ENCODE measurements around the gene BRS3. TPM values are rescaled to one million over a fixed set of nuclear protein-coding genes. Genes with fewer than 3 reads are reported as not detected.
"Not testable (repeated sequence)": the region's sequence is repeated elsewhere in the genome, so short reads cannot be mapped to it uniquely, and the experiment has no call there.

BRS3 gene
- total RNA-seq = not detected in 2 replicates

DNA sequence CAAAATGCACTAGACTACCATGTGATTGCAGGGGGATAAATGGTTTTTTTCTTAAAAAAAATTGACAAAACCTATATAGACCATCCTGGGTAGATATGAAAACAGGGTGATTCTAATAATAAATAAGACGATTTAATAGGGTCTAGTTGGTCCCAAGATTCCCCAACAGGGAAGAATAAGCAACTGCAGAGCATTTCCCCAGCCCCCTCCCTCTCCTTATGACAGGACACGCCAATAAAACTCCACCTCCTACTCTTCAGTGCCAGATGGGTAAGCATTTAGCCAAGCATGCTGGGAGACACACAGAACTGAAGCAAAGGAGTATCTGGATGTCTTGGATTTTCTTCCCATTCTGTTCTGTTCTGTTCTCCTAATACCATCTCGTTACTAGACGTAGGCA lies at the start of gene BRS3:
Gene BRS3 (plus strand): TSS at position 301 of the 400 bp plus-strand sequence. CDS start 168 bp downstream, outside the sequence.
- no peak for DNase-seq (ENCODE audit: low spot score)
- Mint-ChIP-seq H3K27ac (no peak within 1 kb of the TSS), H3K4me1 (ENCODE audit: low read depth) (no peaks in the 10 kb centered on the region), H3K4me3 (ENCODE audit: low read depth) (no peak within 1 kb of the TSS), H3K36me3 (ENCODE audit: low read depth) (no peaks in the 10 kb centered on the region), H3K27me3 (ENCODE audit: low read depth) (peaks cover 53% of the 10 kb centered on the region), H3K9me3 (no peaks in the 10 kb centered on the region)
- intact Hi-C loops (cut with micrococcal nuclease) = no loop called here

DNA sequence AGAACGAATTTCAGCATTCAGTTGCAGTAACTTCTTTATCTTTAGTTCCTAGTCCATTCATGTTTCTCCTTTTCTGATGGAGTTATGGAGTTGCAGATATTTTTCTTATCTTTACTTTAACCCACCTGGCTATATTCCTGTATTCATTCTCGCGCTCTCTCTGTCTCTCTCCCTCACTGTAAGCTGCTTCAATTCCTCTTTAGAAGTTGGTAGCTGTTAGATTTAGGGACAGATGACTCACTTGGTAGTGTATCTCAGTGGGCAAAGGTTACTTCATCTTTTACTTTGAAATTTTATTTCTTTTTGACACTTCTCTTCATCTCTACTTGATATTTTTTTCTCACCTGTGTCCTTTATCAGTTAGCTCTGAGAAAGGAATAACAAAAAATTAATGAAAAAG lies 49.6 kb upstream of the BRS3 start:
- Mint-ChIP-seq H3K9me3 (no peaks in the 10 kb centered on the region), H3K27me3 (ENCODE audit: low read depth) (no peaks in the 10 kb centered on the region), H3K36me3 (ENCODE audit: low read depth) (no peaks in the 10 kb centered on the region), H3K27ac (no peak overlapping the region), H3K4me1 (ENCODE audit: low read depth) (peaks cover 9% of the 10 kb centered on the region), H3K4me3 (ENCODE audit: low read depth) (no peak overlapping the region)
- DNase-seq (ENCODE audit: low spot score) = no peak
- intact Hi-C loops (cut with micrococcal nuclease) = no loop called here

DNA sequence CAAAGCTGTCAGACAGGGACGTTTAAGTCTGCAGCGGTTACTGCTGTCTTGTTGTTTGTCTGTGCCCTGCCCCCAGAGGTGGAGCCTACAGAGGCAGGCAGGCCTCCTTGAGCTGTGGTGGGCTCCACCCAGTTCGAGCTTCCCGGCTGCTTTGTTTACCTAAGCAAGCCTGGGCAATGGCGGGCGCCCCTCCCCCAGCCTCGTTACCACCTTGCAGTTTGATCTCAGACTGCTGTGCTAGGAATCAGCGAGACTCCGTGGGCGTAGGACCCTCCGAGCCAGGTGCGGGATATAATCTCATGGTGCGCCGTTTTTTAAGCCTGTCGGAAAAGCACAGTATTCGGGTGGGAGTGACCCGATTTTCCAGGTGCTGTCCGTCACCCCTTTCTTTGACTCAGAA lies 42.1 kb upstream of the BRS3 start:
- H3K9me3 Mint-ChIP-seq; H3K27me3 Mint-ChIP-seq (ENCODE audit: low read depth); DNase-seq (ENCODE audit: low spot score); intact Hi-C loops (cut with micrococcal nuclease); H3K27ac Mint-ChIP-seq; H3K4me3 Mint-ChIP-seq (ENCODE audit: low read depth); H3K4me1 Mint-ChIP-seq (ENCODE audit: low read depth); H3K36me3 Mint-ChIP-seq (ENCODE audit: low read depth): not testable (repeated sequence)

DNA sequence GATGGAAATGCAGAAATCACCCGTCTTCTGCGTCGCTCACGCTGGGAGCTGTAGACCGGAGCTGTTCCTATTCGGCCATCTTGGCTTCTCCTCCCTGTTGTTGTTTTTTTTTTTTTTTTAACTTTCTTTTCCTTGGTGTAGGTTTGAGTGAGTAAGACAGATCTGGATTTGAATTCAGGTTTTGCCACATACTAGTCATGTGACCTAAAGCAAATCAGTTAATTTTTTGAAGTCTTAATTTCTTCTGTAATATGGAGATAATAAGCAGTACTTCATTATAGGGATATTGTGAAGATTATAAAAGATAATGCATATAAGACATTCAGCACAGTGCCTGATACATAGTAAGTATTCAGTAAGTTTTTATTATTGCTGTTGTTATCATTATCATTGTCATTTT lies 41.5 kb upstream of the BRS3 start:
- no peak overlapping the region for H3K27ac Mint-ChIP-seq
- intact Hi-C loops (cut with micrococcal nuclease) = no loop called here
- H3K36me3 Mint-ChIP-seq (ENCODE audit: low read depth) = no peaks in the 10 kb centered on the region
- H3K4me1 Mint-ChIP-seq (ENCODE audit: low read depth) = no peaks in the 10 kb centered on the region
- DNase-seq (ENCODE audit: low spot score) = no peak
- no peaks in the 10 kb centered on the region for H3K9me3 Mint-ChIP-seq
- H3K4me3 Mint-ChIP-seq (ENCODE audit: low read depth) = no peak overlapping the region
- H3K27me3 Mint-ChIP-seq (ENCODE audit: low read depth) = no peaks in the 10 kb centered on the region

DNA sequence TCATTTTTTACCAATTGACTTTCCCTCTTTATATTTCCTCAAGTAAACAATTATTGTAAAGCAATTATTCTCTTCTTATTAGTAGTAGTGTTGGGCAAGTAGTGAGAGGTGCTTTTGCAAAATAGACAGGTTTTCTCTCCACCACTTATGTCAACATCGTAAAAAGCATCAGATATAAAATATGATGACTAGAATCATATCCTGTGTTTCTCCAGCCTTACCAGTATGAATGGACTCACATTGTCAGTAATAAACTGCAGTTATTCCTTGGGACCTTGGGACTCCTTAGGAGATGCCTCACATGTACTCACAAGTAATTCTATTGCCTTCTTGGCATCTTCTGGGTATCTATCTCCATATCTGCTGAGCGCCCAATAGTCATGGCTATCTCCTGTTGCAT lies 40.4 kb upstream of the BRS3 start:
- Mint-ChIP-seq H3K27ac (no peak overlapping the region), H3K27me3 (ENCODE audit: low read depth) (no peaks in the 10 kb centered on the region), H3K4me3 (ENCODE audit: low read depth) (no peak overlapping the region), H3K36me3 (ENCODE audit: low read depth) (no peaks in the 10 kb centered on the region), H3K9me3 (no peaks in the 10 kb centered on the region), H3K4me1 (ENCODE audit: low read depth) (no peaks in the 10 kb centered on the region)
- intact Hi-C loops (cut with micrococcal nuclease) = no loop called here
- no peak for DNase-seq (ENCODE audit: low spot score)

DNA sequence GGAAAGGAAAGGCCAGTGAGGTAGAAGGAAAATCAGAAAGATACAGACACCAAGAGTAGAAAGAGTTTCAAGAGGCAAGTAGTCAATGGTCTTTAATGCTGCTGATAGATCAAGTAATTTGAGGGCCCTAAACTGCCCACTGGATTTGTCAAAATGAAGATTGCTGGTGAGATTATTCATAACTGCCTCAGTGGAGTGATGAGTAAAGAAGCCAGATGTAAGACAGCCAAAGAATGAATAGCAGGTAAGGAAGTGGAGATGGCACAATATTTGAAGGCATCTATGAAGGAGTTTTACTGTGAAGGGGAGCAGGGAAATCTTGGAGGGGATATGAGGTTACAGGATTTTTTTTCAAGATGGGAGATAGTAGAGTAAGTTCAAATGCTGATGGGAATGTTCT lies 39.8 kb upstream of the BRS3 start:
- Mint-ChIP-seq H3K27ac (no peak overlapping the region), H3K36me3 (ENCODE audit: low read depth) (no peaks in the 10 kb centered on the region), H3K9me3 (no peaks in the 10 kb centered on the region), H3K4me1 (ENCODE audit: low read depth) (no peaks in the 10 kb centered on the region), H3K4me3 (ENCODE audit: low read depth) (no peak overlapping the region), H3K27me3 (ENCODE audit: low read depth) (no peaks in the 10 kb centered on the region)
- no peak for DNase-seq (ENCODE audit: low spot score)
- intact Hi-C loops (cut with micrococcal nuclease) = no loop called here

DNA sequence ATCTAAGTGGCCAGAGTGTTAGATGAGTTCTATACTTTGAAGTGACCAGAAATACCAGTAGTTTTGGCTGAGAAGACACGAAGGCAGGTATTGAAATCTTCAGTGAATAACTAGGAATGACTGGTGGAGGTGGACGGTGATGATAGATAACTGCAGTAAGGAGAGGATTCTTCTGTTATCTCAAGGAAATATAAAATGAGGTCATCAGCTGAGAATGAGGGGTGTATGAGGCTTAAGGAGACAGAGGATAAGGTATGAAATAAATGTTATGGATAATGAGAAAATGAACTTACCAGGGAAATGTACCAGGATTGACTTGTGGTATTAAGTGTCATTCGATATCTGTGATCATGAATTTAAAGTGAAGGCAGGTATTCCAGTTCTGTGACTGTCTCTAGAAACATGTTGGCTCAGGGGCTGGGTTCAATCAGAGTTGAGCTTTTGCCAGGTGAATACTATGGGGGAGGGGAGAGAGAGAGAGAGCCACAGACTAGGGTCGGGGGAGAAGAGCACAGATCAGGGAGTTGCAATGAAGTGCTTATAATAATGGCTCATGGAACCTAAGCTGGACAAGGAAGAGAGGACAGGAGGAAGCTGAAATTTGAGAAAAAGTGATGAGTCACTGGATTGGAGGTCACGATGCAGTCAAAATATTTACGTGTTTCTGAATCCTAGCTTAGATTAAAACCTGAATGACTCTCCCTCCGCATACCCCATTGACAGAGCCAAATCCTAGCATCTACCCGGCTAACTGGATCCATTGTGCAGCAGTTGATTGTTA lies 37.5 kb upstream of the BRS3 start:
- Mint-ChIP-seq H3K27ac (no peak overlapping the region), H3K4me3 (ENCODE audit: low read depth) (no peak overlapping the region), H3K27me3 (ENCODE audit: low read depth) (no peaks in the 10 kb centered on the region), H3K9me3 (no peaks in the 10 kb centered on the region), H3K4me1 (ENCODE audit: low read depth) (no peaks in the 10 kb centered on the region), H3K36me3 (ENCODE audit: low read depth) (no peaks in the 10 kb centered on the region)
- DNase-seq (ENCODE audit: low spot score) = no peak
- intact Hi-C loops (cut with micrococcal nuclease) = no loop called here

DNA sequence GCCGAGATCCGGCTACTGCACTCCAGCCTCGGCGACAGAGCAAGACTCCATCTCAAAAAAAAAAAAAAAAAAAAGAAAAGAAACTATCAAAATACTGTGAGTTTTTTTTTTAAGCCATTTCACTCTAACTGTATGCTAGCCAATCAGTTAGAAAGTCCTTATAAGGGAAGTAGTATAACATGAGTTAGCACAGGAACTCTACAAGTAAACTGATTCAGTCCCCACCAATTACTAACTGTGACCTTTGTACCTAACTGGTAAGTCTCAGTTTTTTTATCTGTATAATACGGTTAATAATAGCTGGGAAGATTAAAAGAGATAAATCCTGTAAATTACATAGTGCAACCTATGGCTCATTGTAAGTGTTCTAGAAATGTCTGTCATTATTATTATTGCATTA lies 35.1 kb upstream of the BRS3 start:
- H3K27me3 Mint-ChIP-seq (ENCODE audit: low read depth) = no peaks in the 10 kb centered on the region
- H3K9me3 Mint-ChIP-seq = no peaks in the 10 kb centered on the region
- intact Hi-C loops (cut with micrococcal nuclease) = no loop called here
- no peaks in the 10 kb centered on the region for H3K4me1 Mint-ChIP-seq (ENCODE audit: low read depth)
- no peak overlapping the region for H3K4me3 Mint-ChIP-seq (ENCODE audit: low read depth)
- DNase-seq (ENCODE audit: low spot score) = no peak
- H3K27ac Mint-ChIP-seq = no peak overlapping the region
- no peaks in the 10 kb centered on the region for H3K36me3 Mint-ChIP-seq (ENCODE audit: low read depth)

DNA sequence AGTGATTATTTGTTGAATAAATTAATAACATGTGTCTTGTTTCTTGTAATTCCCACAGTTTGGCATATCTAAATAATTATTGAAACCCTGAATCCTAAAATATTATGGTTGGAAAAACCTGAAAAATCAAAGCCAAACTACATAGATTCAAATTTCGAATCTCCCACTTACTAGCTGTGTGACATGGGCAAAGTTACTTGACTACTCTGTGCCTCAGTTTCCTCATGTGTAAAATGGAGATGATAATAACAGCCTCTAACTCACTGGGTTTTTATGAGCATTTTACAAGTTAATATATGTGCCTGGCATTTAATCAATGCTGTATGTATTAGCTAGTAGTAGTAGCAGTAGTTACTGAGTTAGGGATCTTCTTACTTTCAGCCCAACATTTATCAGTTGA lies 34.6 kb upstream of the BRS3 start:
- H3K36me3 Mint-ChIP-seq (ENCODE audit: low read depth) = no peaks in the 10 kb centered on the region
- H3K27me3 Mint-ChIP-seq (ENCODE audit: low read depth) = no peaks in the 10 kb centered on the region
- H3K9me3 Mint-ChIP-seq = no peaks in the 10 kb centered on the region
- H3K4me3 Mint-ChIP-seq (ENCODE audit: low read depth) = no peak overlapping the region
- no peak for DNase-seq (ENCODE audit: low spot score)
- H3K27ac Mint-ChIP-seq = no peak overlapping the region
- intact Hi-C loops (cut with micrococcal nuclease) = no loop called here
- H3K4me1 Mint-ChIP-seq (ENCODE audit: low read depth) = no peaks in the 10 kb centered on the region

DNA sequence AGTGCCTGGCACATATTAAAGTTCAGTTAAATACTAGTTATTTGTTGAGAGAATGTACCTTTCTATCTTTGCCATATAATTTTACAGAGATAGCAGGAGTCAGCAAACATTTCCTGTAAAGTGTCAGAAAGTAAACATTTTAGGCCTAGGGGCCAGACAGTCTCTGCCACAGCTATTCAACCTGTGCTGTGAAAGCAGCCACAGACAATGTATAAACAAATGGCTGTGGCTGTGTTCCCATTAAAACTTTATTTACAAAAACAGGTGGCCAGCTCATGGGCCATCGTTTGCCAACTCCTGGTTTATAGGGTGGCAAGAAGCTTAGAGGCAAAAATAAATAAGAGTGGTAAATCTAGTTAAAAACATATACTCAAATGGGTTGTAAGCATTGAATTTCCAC lies 34.0 kb upstream of the BRS3 start:
- intact Hi-C loops (cut with micrococcal nuclease) = no loop called here
- DNase-seq (ENCODE audit: low spot score) = no peak
- Mint-ChIP-seq H3K9me3 (no peaks in the 10 kb centered on the region), H3K4me3 (ENCODE audit: low read depth) (no peak overlapping the region), H3K36me3 (ENCODE audit: low read depth) (no peaks in the 10 kb centered on the region), H3K27me3 (ENCODE audit: low read depth) (no peaks in the 10 kb centered on the region), H3K4me1 (ENCODE audit: low read depth) (no peaks in the 10 kb centered on the region), H3K27ac (no peak overlapping the region)

DNA sequence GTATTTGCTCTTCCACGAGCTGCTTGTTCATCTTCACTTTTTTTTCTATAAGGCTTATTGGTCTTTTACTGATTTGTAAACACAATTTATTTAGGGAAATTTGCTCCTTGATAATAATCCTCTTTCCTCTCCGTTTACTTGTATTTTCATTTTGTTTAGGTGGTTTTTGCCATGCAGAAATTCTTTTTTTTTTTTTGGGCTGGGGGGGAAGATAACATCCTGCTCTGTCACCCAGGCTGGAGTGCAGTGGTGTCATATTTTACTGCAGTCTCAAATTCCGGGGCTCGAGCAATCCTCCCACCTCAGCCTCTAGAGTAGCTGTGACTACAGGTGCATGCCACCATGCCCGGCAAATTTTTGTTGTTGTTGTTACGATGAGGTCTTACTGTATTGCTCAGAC lies 31.6 kb upstream of the BRS3 start:
- Mint-ChIP-seq H3K9me3 (no peaks in the 10 kb centered on the region), H3K27me3 (ENCODE audit: low read depth) (no peaks in the 10 kb centered on the region), H3K36me3 (ENCODE audit: low read depth) (no peaks in the 10 kb centered on the region), H3K4me3 (ENCODE audit: low read depth) (no peak overlapping the region), H3K27ac (no peak overlapping the region), H3K4me1 (ENCODE audit: low read depth) (no peaks in the 10 kb centered on the region)
- no peak for DNase-seq (ENCODE audit: low spot score)
- intact Hi-C loops (cut with micrococcal nuclease) = no loop called here

DNA sequence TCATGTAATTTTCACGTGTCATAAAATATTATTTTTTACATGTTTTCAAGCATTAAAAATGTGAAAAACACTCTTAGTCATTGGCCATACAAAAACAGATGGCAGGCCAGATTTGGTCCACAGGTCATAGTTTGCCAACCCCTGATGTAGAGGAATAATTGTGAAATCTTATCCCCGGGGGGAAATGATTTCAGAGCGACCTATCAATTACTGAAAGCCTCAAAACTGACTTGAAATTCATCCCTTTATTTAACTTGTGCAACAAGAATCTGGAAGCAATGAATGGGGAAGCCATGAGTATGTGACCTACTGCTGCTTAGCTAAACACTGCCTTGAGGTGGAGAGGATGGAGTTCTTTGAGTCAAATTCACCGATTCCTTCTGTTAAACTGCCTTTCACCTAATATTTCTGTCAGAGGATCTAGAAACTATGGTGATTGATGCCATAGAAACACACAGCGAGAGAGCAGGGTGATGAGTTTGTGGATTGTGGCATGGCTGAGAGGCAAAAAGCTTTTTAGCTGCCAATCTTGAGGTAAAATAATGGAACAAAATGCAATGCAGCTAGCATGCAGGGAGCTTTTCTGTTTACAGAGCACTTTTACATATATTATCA lies 30.3 kb upstream of the BRS3 start:
- peaks cover 2% of the 10 kb centered on the region for H3K27me3 Mint-ChIP-seq (ENCODE audit: low read depth)
- DNase-seq (ENCODE audit: low spot score) = no peak
- H3K4me3 Mint-ChIP-seq (ENCODE audit: low read depth) = no peak overlapping the region
- H3K9me3 Mint-ChIP-seq = no peaks in the 10 kb centered on the region
- H3K36me3 Mint-ChIP-seq (ENCODE audit: low read depth) = no peaks in the 10 kb centered on the region
- no peaks in the 10 kb centered on the region for H3K4me1 Mint-ChIP-seq (ENCODE audit: low read depth)
- no peak overlapping the region for H3K27ac Mint-ChIP-seq
- intact Hi-C loops (cut with micrococcal nuclease) = no loop called here

DNA sequence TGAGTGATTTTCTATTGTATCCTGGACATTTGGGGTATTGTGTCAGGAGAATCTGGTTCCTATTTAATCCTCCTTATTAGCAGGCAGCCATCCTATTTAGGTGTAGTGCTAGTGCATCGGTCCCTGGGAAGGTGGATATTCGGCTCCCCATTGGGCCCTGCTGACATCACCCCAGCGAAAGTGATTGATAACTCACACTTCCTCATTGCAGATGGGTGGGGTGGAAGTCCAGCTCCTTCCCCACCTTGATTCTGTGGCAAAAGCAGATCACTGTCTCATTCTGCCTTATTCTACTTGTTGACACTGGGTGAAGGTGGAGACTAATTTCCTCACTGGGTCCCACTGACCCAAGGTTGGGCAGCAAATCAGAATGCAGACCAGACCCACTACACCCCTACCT lies 23.2 kb upstream of the BRS3 start:
- Mint-ChIP-seq H3K4me1 (ENCODE audit: low read depth) (no peaks in the 10 kb centered on the region), H3K4me3 (ENCODE audit: low read depth) (no peak overlapping the region), H3K9me3 (no peaks in the 10 kb centered on the region), H3K27me3 (ENCODE audit: low read depth) (peaks cover 6% of the 10 kb centered on the region), H3K36me3 (ENCODE audit: low read depth) (no peaks in the 10 kb centered on the region), H3K27ac (no peak overlapping the region)
- intact Hi-C loops (cut with micrococcal nuclease) = no loop called here
- DNase-seq (ENCODE audit: low spot score) = no peak
